Mesothelial cell of epicardium (in vitro differentiated cells): Measurements from ENCODE around the gene RABL6. TPM values are rescaled to one million over a fixed set of nuclear protein-coding genes. Genes with fewer than 3 reads are reported as not detected.

Experiments used
- DNase-seq, 2 experiments: peaks; one replicate each; pipeline ENCODE4 v3.0.0; 2021; ENCODE audit warnings: low spot score in 2 of 2; ENCODE audit not compliant: unreplicated experiment in 2 of 2
- H3K27ac Mint-ChIP-seq: 2 replicates; pipeline ENCODE4 v1.8.0; 2021; ENCODE audit warnings: mixed read lengths
- H3K27me3 Mint-ChIP-seq: 2 replicates; pipeline ENCODE4 v1.8.0; 2021; ENCODE audit warnings: low read depth, mixed read lengths
- H3K36me3 Mint-ChIP-seq: 2 replicates; pipeline ENCODE4 v1.8.0; 2021; ENCODE audit warnings: mixed read lengths
- H3K4me1 Mint-ChIP-seq: 2 replicates; pipeline ENCODE4 v1.8.0; 2021; ENCODE audit warnings: mixed read lengths
- H3K4me3 Mint-ChIP-seq: 2 replicates; pipeline ENCODE4 v1.8.0; 2021; ENCODE audit warnings: mild to moderate bottlenecking, moderate library complexity, mixed read lengths
- H3K9me3 Mint-ChIP-seq: 2 replicates; pipeline ENCODE4 v1.8.0; 2021; ENCODE audit warnings: mixed read lengths
- CTCF ChIP-seq: fragments of 200-600 bp; sonication (generic); IDR thresholded peaks from one replicate; pipeline ENCODE4 v1.5.0; 2021; ENCODE audit warnings: antibody characterized with exemption; ENCODE audit not compliant: unreplicated experiment
- total RNA-seq: library from RNA; stranded (reverse); gene quantifications from 3 replicates; pipeline ENCODE4 v1.2.1, GENCODE V29; 2021

RABL6 gene
- total RNA-seq, 1 donor from 2014 or later = 124 TPM

- peaks cover 11% of the 10 kb centered on the region for H3K36me3 Mint-ChIP-seq
- H3K4me1 Mint-ChIP-seq = peaks cover 24% of the 10 kb centered on the region
- H3K4me3 Mint-ChIP-seq = no peak overlapping the region
- no peak for DNase-seq
- H3K9me3 Mint-ChIP-seq = no peaks in the 10 kb centered on the region
- H3K27ac Mint-ChIP-seq = no peak overlapping the region
- TF ChIP-seq CTCF = no peak
- H3K27me3 Mint-ChIP-seq = no peaks in the 10 kb centered on the region
Observed at GRCh38 chr9:136803551-136804508, 3.9 kb upstream of the RABL6 start.

DNA sequence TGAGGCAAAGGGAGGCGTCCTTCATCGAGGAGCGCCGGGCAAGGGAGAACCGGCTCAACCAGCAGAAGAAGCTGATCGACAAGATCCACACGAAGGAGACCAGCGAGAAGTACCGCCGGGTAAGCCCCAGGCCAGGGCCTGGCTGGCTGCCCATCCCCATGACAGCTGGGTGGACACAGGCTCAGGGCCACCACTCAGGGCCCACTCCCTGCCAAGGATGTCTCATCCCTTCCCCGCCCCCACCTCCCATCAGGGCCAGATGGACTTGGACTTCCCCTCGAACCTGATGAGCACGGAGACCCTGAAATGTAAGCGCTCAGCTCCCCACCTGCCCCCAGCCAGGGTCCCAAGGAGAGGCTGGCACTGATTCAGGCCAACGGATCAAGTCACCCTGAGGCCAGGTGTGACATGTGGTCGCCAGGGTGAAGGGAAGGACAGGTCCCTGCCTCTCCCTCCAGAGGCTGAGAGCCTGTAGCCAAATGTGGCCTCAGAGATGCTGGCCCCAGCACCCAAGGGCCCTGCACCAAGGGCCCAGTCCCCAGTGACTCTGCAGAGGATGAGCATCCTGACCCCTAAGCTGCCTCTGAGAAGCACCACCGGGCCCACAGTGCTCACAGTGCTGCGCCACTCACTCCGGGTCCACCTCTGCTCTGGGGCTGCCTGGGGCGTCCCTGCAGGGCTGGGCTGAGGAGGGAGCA, 3.1 kb upstream of the RABL6 start:
- no peak overlapping the region for H3K27ac Mint-ChIP-seq
- no peaks in the 10 kb centered on the region for H3K27me3 Mint-ChIP-seq
- no peak overlapping the region for H3K4me3 Mint-ChIP-seq
- no peak for DNase-seq
- no peaks in the 10 kb centered on the region for H3K9me3 Mint-ChIP-seq
- H3K36me3 Mint-ChIP-seq = peaks cover 11% of the 10 kb centered on the region
- H3K4me1 Mint-ChIP-seq = peaks cover 32% of the 10 kb centered on the region
- TF ChIP-seq CTCF = no peak

GRCh38 chr9:136805207-136805740, 2.5 kb upstream of the RABL6 start:
- Mint-ChIP-seq H3K4me3 (no peak overlapping the region), H3K27ac (no peak overlapping the region)

GRCh38 chr9:136806067-136806466, 1.7 kb upstream of the RABL6 start:
- H3K36me3 Mint-ChIP-seq = peaks cover 14% of the 10 kb centered on the region
- peaks cover 32% of the 10 kb centered on the region for H3K4me1 Mint-ChIP-seq
- no peak overlapping the region for H3K27ac Mint-ChIP-seq
- no peak for DNase-seq
- no peaks in the 10 kb centered on the region for H3K27me3 Mint-ChIP-seq
- TF ChIP-seq CTCF = no peak
- peak overlapping the region; percentile 77 for H3K4me3 Mint-ChIP-seq
- no peaks in the 10 kb centered on the region for H3K9me3 Mint-ChIP-seq

More at GRCh38 chr9:136805207-136805740, 2.5 kb upstream of the RABL6 start:
- H3K4me1 Mint-ChIP-seq = peaks cover 34% of the 10 kb centered on the region
- no peak for DNase-seq
- H3K9me3 Mint-ChIP-seq = no peaks in the 10 kb centered on the region
- H3K27me3 Mint-ChIP-seq = no peaks in the 10 kb centered on the region
- peaks cover 11% of the 10 kb centered on the region for H3K36me3 Mint-ChIP-seq
- TF ChIP-seq CTCF = no peak

DNA sequence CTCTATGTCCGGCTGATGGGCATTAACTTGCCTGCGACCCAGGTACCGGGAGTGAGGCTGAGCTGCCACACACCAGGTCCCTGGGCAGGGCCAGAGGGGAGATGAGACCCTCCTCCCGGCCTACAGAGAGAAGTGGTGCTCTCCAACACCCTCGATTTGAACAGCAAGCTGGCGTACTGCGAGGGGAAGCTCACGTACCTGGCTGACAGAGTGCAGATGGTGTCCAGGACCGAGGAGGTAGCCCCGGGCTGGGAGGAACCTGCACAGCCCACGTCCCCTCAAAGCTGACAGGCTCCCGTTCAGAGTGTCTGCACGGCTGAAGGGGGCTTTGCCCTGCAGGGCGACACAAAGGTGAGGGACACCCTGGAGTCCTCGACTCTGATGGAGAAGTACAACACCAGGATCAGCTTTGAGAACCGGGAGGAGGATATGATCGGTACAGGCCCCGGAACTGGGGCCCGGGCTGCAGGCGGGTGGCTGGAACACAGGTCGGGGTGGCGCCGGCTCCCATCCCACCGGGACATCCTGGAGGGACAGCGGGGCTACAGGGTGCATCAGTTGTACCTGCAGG, 1.0 kb upstream of the RABL6 start:
- Mint-ChIP-seq H3K9me3 (no peaks in the 10 kb centered on the region), H3K27me3 (no peaks in the 10 kb centered on the region), H3K4me1 (peaks cover 28% of the 10 kb centered on the region), H3K27ac (peak overlapping the region; percentile 21), H3K4me3 (peak overlapping the region; percentile 77), H3K36me3 (peaks cover 15% of the 10 kb centered on the region)
- no peak for TF ChIP-seq CTCF
- DNase-seq = no peak
